Endodermal cell (in vitro differentiated cells): ENCODE results near the gene CLEC16A. TPM values are rescaled to one million over a fixed set of nuclear protein-coding genes. Genes with fewer than 3 reads are reported as not detected.
A peak's percentile ranks its signal among the peaks of the same experiment; 100 is the strongest.

ENCODE experiments used
- DNase-seq: peaks from one replicate; pipeline ENCODE4 v3.0.0-alpha.2; 2017
- H3K27ac ChIP-seq: 2 replicates; pipeline ENCODE4 v1.5.1; 2013; ENCODE audit warnings: mild to moderate bottlenecking, low read depth, low read length, moderate library complexity
- H3K27me3 ChIP-seq: 2 replicates; pipeline ENCODE4 v1.6.1; 2013; ENCODE audit warnings: mild to moderate bottlenecking, low read length, moderate library complexity; ENCODE audit not compliant: insufficient read depth, control insufficient read depth, poor library complexity, severe bottlenecking
- H3K36me3 ChIP-seq: 2 replicates; pipeline ENCODE4 v1.7.0; 2013; ENCODE audit warnings: mild to moderate bottlenecking, low read length, moderate library complexity; ENCODE audit not compliant: control insufficient read depth, insufficient read depth
- H3K4me1 ChIP-seq: one replicate; pipeline ENCODE4 v1.7.0; 2013; ENCODE audit warnings: low read length; ENCODE audit not compliant: control insufficient read depth, insufficient read depth
- H3K4me3 ChIP-seq: 2 replicates; pipeline ENCODE4 v1.5.1; 2013; ENCODE audit warnings: mild to moderate bottlenecking, low read length, moderate library complexity
- H3K9ac ChIP-seq: 2 replicates; pipeline ENCODE4 v1.6.1; 2013; ENCODE audit warnings: mild to moderate bottlenecking, low read length, moderate library complexity; ENCODE audit not compliant: poor library complexity, severe bottlenecking; ENCODE audit errors: extremely low read depth
- H3K9me3 ChIP-seq: 2 replicates; pipeline ENCODE4 v1.6.1; 2013; ENCODE audit warnings: mild to moderate bottlenecking, low read length, moderate library complexity; ENCODE audit not compliant: control insufficient read depth
- H3K27ac Mint-ChIP-seq: 2 replicates; pipeline ENCODE4 v1.8.0; 2020; ENCODE audit warnings: mixed read lengths
- H3K27me3 Mint-ChIP-seq: 2 replicates; pipeline ENCODE4 v1.8.0; 2021; ENCODE audit warnings: mild to moderate bottlenecking, mixed read lengths; ENCODE audit not compliant: insufficient read depth
- H3K36me3 Mint-ChIP-seq: 2 replicates; pipeline ENCODE4 v1.8.0; 2020; ENCODE audit warnings: low read depth, mixed read lengths
- H3K4me1 Mint-ChIP-seq: 2 replicates; pipeline ENCODE4 v1.8.0; 2020; ENCODE audit warnings: mixed read lengths
- H3K4me3 Mint-ChIP-seq: 2 replicates; pipeline ENCODE4 v1.8.0; 2020; ENCODE audit warnings: mild to moderate bottlenecking, moderate library complexity, mixed read lengths
- H3K9me3 Mint-ChIP-seq: 2 replicates; pipeline ENCODE4 v1.8.0; 2020; ENCODE audit warnings: mild to moderate bottlenecking, mixed read lengths
- WGBS, 2 experiments: methylation state at CpG; one replicate each; pipeline versions ENCODE4 v1.1.5 to v1.1.7; 2013; ENCODE audit warnings: missing lambda C conversion rate in 2 of 2, mixed read lengths in 1 of 2; ENCODE audit not compliant: insufficient coverage in 1 of 2, insufficient read length in 1 of 2; 5-methylcytosine and 5-hydroxymethylcytosine counted together
- total RNA-seq, 2 donors: library from RNA; stranded (reverse); fragmentation: NEBNext Ultra II Directional in 1 of 2; extraction: Animal tissue kit (Norgen Biotek cat#: 25700) in 1 of 2; gene quantifications; 2 replicates in 1 of 2; 3 replicates in 1 of 2; pipeline ENCODE4 v1.2.1, GENCODE V29; 2021
- TF ChIP-seq, protein P1 (sequence below): fragments of 200-600 bp; sonication (generic); conservative IDR thresholded peaks from 2 replicates; pipeline ENCODE4 v1.5.0; 2021; ENCODE audit warnings: antibody characterized with exemption, mild to moderate bottlenecking

CLEC16A gene
- total RNA-seq, 2 donors from 2014 or later, result 19.5 to 28.3 TPM

DNA sequence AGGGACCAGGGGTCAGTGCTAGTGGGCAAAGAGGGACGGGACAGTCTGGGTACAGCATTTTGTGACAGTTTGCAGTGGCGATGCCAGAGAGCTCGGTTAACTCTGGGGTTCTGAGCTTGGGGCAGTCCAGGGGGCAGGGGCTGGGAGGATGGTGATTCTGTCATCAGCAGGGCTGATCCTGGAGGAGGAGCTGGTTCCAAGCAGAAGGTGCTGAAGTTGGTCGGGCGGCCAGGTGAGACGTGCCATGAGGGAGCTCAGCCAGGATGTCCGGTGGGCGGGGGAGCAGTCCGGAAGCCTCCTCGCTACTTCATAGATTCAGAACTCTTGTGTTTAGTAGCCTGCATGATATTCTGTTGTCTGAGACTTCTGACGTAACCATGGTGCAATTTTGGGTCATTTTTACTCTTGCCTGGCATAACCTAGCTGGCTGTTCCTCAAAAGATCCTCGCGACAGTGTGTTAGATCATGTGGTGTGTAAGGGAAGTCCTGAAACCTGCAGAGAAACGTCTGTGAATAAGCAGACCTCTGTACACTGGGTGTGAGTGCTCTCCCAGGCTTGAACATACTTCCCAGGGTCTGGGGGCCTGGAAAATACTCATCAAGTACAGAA, 122.0 kb downstream of the CLEC16A start:
- peaks cover 34% of the 10 kb centered on the region for H3K36me3 Mint-ChIP-seq
- Histone ChIP-seq H3K4me3 (no peak overlapping the region), H3K4me1 (peaks cover 15% of the 10 kb centered on the region), H3K36me3 (peaks cover 22% of the 10 kb centered on the region), H3K9ac (no peak overlapping the region), H3K27me3 (no peaks in the 10 kb centered on the region), H3K27ac (no peak overlapping the region), H3K9me3 (no peaks in the 10 kb centered on the region)
- 93 to 94% methylated on average over 10 to 14 of the region's 14 CpGs for WGBS, 2 experiments
- peaks cover 19% of the 10 kb centered on the region for H3K4me1 Mint-ChIP-seq
- H3K27ac Mint-ChIP-seq, result peak overlapping the region; percentile 66
- no peaks in the 10 kb centered on the region for H3K9me3 Mint-ChIP-seq
- H3K4me3 Mint-ChIP-seq, result no peak overlapping the region
- DNase-seq, result no peak
- TF ChIP-seq, protein P1, sequence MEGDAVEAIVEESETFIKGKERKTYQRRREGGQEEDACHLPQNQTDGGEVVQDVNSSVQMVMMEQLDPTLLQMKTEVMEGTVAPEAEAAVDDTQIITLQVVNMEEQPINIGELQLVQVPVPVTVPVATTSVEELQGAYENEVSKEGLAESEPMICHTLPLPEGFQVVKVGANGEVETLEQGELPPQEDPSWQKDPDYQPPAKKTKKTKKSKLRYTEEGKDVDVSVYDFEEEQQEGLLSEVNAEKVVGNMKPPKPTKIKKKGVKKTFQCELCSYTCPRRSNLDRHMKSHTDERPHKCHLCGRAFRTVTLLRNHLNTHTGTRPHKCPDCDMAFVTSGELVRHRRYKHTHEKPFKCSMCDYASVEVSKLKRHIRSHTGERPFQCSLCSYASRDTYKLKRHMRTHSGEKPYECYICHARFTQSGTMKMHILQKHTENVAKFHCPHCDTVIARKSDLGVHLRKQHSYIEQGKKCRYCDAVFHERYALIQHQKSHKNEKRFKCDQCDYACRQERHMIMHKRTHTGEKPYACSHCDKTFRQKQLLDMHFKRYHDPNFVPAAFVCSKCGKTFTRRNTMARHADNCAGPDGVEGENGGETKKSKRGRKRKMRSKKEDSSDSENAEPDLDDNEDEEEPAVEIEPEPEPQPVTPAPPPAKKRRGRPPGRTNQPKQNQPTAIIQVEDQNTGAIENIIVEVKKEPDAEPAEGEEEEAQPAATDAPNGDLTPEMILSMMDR, result no peak
- H3K27me3 Mint-ChIP-seq, result no peaks in the 10 kb centered on the region

DNA sequence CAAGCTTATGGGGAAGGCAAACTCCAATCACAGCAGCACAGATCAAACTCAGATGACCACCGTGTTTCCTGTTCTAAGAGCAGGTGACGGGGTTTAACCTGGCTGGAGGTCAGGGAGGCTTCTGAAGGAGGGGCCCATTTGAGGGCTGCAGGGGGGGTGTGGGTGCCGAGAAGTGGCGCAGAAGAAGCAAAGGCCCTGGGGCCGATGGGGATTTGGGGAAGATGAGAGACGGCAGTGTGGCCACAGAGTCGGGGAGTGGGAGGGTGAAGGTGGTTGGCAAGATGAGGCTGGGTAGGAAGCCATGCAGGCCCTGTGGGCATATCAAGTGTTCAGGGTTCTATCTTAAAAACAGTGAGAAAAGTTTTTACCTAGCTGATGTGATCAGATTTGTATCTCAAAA, 122.9 kb downstream of the CLEC16A start:
- Histone ChIP-seq H3K27me3 (no peaks in the 10 kb centered on the region), H3K27ac (no peak overlapping the region), H3K4me1 (peaks cover 14% of the 10 kb centered on the region), H3K9ac (no peak overlapping the region), H3K4me3 (no peak overlapping the region), H3K9me3 (no peaks in the 10 kb centered on the region), H3K36me3 (peaks cover 16% of the 10 kb centered on the region)
- no peak overlapping the region for H3K4me3 Mint-ChIP-seq
- WGBS, 2 experiments, result 90 to 92% methylated on average over 6 to 7 of the region's 7 CpGs
- no peak for DNase-seq
- peak overlapping the region; percentile 21 for H3K27ac Mint-ChIP-seq
- no peaks in the 10 kb centered on the region for H3K27me3 Mint-ChIP-seq
- no peaks in the 10 kb centered on the region for H3K9me3 Mint-ChIP-seq
- H3K4me1 Mint-ChIP-seq, result peaks cover 19% of the 10 kb centered on the region
- TF ChIP-seq, protein P1, result no peak
- H3K36me3 Mint-ChIP-seq, result peaks cover 33% of the 10 kb centered on the region

DNA sequence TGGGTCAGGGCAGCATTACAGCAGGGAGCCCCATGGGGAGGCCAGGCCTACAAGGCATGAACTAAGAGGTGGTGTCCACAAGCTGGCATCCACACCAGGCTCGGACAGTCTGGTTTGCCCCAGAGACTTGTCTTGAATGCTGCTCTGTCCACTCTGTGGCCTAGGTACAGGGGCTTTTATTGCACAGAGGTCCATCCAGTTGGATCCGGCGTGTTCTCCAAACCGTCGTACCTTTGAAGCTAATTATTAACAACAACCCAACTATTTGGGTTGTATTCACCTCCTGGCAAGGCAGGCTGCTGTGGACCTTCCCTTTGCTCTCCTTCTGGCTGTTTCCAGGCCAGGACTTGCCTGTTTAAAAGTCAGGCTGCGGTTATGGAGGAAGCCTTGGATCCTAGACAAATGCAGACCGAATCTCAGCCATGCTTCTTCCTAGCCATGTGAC, 123.4 kb downstream of the CLEC16A start:
- Mint-ChIP-seq H3K36me3 (peaks cover 33% of the 10 kb centered on the region), H3K27ac (no peak overlapping the region), H3K4me3 (no peak overlapping the region), H3K4me1 (peaks cover 17% of the 10 kb centered on the region), H3K27me3 (no peaks in the 10 kb centered on the region), H3K9me3 (no peaks in the 10 kb centered on the region)
- Histone ChIP-seq H3K4me1 (peaks cover 10% of the 10 kb centered on the region), H3K9ac (no peak overlapping the region), H3K36me3 (peaks cover 16% of the 10 kb centered on the region), H3K27ac (no peak overlapping the region), H3K4me3 (no peak overlapping the region), H3K27me3 (no peaks in the 10 kb centered on the region), H3K9me3 (no peaks in the 10 kb centered on the region)
- TF ChIP-seq, protein P1, result no peak
- WGBS, 2 experiments, result 94 to 98% methylated on average over 5 to 7 of the region's 7 CpGs
- no peak for DNase-seq
